Measurements from ENCODE around the gene ZAR1L.

ZAR1L gene

DNA sequence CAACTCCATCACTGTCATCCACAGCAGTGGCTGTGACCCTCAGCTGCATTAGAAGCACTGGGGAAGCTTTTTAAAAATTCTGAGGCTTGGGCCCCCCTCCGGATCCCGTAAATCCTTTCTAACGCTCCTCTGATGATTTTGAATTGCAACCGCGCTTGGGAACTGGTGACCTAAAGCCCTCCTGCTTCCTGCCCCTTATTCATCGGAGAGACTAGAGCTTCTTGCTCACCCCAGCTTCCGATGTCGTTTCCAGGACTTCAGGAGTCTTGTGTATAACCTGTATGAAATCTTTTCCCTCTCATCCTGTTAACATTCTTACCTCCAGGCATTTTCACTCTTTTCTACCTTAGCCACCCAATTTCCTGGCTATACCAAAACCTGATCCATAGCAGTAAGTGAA, 14.8 kb downstream of the ZAR1L start (continued):
- TF ChIP-seq REPIN1 (tag by site-specific recombination; IDR thresholded peaks at IDR 0.05; ENCODE audit: low read depth) (no peak), GLIS2 (tag by site-specific recombination; IDR thresholded peaks at IDR 0.05) (no peak), ZNF416 (tag by site-specific recombination; IDR thresholded peaks at IDR 0.05) (no peak)

- Histone ChIP-seq H3K36me3 (ENCODE audit: control insufficient read depth in 2 of 2, insufficient read depth in 1 of 2, low read length in 2 of 2) (no peaks in the 10 kb centered on the region), H3K27ac (ENCODE audit: extremely low read depth, low read depth, low read length) (no peak overlapping the region), H3K4me1 (ENCODE audit: control insufficient read depth, insufficient read depth, low read length) (no peaks in the 10 kb centered on the region), H3K9me3 (ENCODE audit: control insufficient read depth, insufficient read depth, low read depth, low read length) (no peaks in the 10 kb centered on the region), H3K4me3 (ENCODE audit: low read depth, low read length) (no peak overlapping the region)
- CTCF ChIA-PET: interaction anchor here (1.9 kb wide), 1 partner anchor 9 kb away, joined by 5 read pairs; no protein-coding TSS in a partner anchor
- TF ChIP-seq ZNF626 (tag by site-specific recombination; IDR thresholded peaks at IDR 0.05): no peak
- TF ChIP-seq ZSCAN23 (tag by site-specific recombination; IDR thresholded peaks at IDR 0.05): no peak
- POLR2A ChIA-PET: no interaction called here
Measured at GRCh38 chr13:32299893-32300292, 15.3 kb downstream of the ZAR1L start.

DNA sequence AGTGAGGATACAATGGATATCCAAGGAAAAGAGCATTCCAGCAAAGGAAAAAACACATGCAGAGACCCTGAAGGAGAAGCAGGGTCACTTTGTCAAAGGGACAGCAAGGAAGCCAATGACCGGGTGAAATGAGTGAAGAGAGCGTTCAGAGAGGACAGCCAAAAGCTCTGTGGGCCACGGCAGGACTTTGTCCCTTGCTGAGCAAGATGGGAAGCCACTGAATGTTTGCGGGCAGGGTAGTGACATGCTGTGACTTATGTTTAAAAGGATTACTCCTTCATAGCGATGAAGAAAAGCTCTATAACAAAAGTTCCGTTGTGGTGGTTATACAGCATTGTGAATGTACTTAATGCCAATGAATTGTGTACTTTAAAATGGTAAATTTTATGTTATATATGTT, 16.5 kb downstream of the ZAR1L start:
- Histone ChIP-seq H3K9me3 (ENCODE audit: control insufficient read depth, insufficient read depth, low read depth, low read length) (no peaks in the 10 kb centered on the region), H3K4me1 (ENCODE audit: control insufficient read depth, insufficient read depth, low read length) (no peaks in the 10 kb centered on the region), H3K4me3 (ENCODE audit: low read depth, low read length) (no peak overlapping the region), H3K36me3 (ENCODE audit: control insufficient read depth in 2 of 2, insufficient read depth in 1 of 2, low read length in 2 of 2) (no peaks in the 10 kb centered on the region), H3K27ac (ENCODE audit: extremely low read depth, low read depth, low read length) (no peak overlapping the region)
- POLR2A ChIA-PET: interaction anchor here (0.6 kb wide), 1 partner anchor 10 kb away, joined by 3 read pairs; no protein-coding TSS in a partner anchor
- no peak for TF ChIP-seq ZFP3 (tag by site-specific recombination; IDR thresholded peaks at IDR 0.05; ENCODE audit: low read depth)
- no peak for TF ChIP-seq ZBTB17 (tag by site-specific recombination; IDR thresholded peaks at IDR 0.05)
- no peak for TF ChIP-seq ZNF747 (tag by site-specific recombination; IDR thresholded peaks at IDR 0.05)
- no peak for TF ChIP-seq ZNF558 (tag by site-specific recombination; IDR thresholded peaks at IDR 0.05)
- TF ChIP-seq ZNF221 (tag by site-specific recombination; IDR thresholded peaks at IDR 0.05; ENCODE audit: borderline replicate concordance): no peak
- no peak for TF ChIP-seq ZNF433 (tag by site-specific recombination; IDR thresholded peaks at IDR 0.05; ENCODE audit: low read depth)
- TF ChIP-seq ZXDB (tag by site-specific recombination; IDR thresholded peaks at IDR 0.05): no peak
- TF ChIP-seq SETDB1 (IDR thresholded peaks at IDR 0.05; ENCODE audit: insufficient read length, low read length): no peak
- TF ChIP-seq ZNF623 (tag by site-specific recombination; IDR thresholded peaks at IDR 0.05): no peak
- TF ChIP-seq ZNF146 (tag by site-specific recombination; IDR thresholded peaks at IDR 0.05): no peak
- TF ChIP-seq, protein P1, sequence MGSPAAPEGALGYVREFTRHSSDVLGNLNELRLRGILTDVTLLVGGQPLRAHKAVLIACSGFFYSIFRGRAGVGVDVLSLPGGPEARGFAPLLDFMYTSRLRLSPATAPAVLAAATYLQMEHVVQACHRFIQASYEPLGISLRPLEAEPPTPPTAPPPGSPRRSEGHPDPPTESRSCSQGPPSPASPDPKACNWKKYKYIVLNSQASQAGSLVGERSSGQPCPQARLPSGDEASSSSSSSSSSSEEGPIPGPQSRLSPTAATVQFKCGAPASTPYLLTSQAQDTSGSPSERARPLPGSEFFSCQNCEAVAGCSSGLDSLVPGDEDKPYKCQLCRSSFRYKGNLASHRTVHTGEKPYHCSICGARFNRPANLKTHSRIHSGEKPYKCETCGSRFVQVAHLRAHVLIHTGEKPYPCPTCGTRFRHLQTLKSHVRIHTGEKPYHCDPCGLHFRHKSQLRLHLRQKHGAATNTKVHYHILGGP (tag by site-specific recombination; IDR thresholded peaks at IDR 0.05): no peak
- TF ChIP-seq ZNF148 (tag by site-specific recombination; IDR thresholded peaks at IDR 0.05; ENCODE audit: borderline replicate concordance): no peak
- TF ChIP-seq ZNF645 (tag by site-specific recombination; IDR thresholded peaks at IDR 0.05): no peak
- TF ChIP-seq, protein P2, sequence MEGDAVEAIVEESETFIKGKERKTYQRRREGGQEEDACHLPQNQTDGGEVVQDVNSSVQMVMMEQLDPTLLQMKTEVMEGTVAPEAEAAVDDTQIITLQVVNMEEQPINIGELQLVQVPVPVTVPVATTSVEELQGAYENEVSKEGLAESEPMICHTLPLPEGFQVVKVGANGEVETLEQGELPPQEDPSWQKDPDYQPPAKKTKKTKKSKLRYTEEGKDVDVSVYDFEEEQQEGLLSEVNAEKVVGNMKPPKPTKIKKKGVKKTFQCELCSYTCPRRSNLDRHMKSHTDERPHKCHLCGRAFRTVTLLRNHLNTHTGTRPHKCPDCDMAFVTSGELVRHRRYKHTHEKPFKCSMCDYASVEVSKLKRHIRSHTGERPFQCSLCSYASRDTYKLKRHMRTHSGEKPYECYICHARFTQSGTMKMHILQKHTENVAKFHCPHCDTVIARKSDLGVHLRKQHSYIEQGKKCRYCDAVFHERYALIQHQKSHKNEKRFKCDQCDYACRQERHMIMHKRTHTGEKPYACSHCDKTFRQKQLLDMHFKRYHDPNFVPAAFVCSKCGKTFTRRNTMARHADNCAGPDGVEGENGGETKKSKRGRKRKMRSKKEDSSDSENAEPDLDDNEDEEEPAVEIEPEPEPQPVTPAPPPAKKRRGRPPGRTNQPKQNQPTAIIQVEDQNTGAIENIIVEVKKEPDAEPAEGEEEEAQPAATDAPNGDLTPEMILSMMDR (tag by site-specific recombination; IDR thresholded peaks at IDR 0.05): no peak
- CTCF ChIA-PET: interaction anchor here (1.0 kb wide), 1 partner anchor 10 kb away, joined by 5 read pairs; no protein-coding TSS in a partner anchor

Measured in HEK293 (cell line).